Osteocyte (in vitro differentiated cells): ENCODE data around the gene NRK. TPM values are rescaled to one million over a fixed set of nuclear protein-coding genes. Genes with fewer than 3 reads are reported as not detected.
"Not testable (repeated sequence)": the region's sequence is repeated elsewhere in the genome, so short reads cannot be mapped to it uniquely, and the experiment has no call there.

ENCODE experiments used
- DNase-seq: peaks from one replicate; pipeline ENCODE4 v3.0.0; 2021; ENCODE audit warnings: mixed read lengths; ENCODE audit not compliant: unreplicated experiment; ENCODE audit errors: extremely low spot score
- H3K27ac Mint-ChIP-seq: one replicate; pipeline ENCODE4 v1.8.0; 2021; ENCODE audit warnings: mild to moderate bottlenecking, mixed read lengths; ENCODE audit not compliant: unreplicated experiment
- H3K27me3 Mint-ChIP-seq: one replicate; pipeline ENCODE4 v1.8.0; 2021; ENCODE audit warnings: mixed read lengths; ENCODE audit not compliant: unreplicated experiment
- H3K36me3 Mint-ChIP-seq: one replicate; pipeline ENCODE4 v1.8.0; 2021; ENCODE audit warnings: mixed read lengths; ENCODE audit not compliant: unreplicated experiment
- H3K4me1 Mint-ChIP-seq: one replicate; pipeline ENCODE4 v1.8.0; 2021; ENCODE audit warnings: mixed read lengths; ENCODE audit not compliant: unreplicated experiment
- H3K4me3 Mint-ChIP-seq: one replicate; pipeline ENCODE4 v1.8.0; 2021; ENCODE audit warnings: mild to moderate bottlenecking, moderate library complexity, mixed read lengths; ENCODE audit not compliant: unreplicated experiment
- H3K9me3 Mint-ChIP-seq: one replicate; pipeline ENCODE4 v1.8.0; 2021; ENCODE audit warnings: mixed read lengths; ENCODE audit not compliant: unreplicated experiment
- long read RNA-seq: library from polyadenylated mRNA; unstranded; transcript quantifications from one replicate; pipeline ENCODE4 v2.0.0, GENCODE V29; 2021
- total RNA-seq: library from RNA; stranded (reverse); gene quantifications from 2 replicates; pipeline ENCODE4 v1.2.1, GENCODE V29; 2021
- TF ChIP-seq, protein P1 (sequence below): fragments of 200-600 bp; sonication (generic); IDR thresholded peaks from 2 replicates; pipeline ENCODE4 v1.5.0; 2021; ENCODE audit warnings: antibody characterized with exemption, mild to moderate bottlenecking, moderate library complexity

NRK gene, protein sequence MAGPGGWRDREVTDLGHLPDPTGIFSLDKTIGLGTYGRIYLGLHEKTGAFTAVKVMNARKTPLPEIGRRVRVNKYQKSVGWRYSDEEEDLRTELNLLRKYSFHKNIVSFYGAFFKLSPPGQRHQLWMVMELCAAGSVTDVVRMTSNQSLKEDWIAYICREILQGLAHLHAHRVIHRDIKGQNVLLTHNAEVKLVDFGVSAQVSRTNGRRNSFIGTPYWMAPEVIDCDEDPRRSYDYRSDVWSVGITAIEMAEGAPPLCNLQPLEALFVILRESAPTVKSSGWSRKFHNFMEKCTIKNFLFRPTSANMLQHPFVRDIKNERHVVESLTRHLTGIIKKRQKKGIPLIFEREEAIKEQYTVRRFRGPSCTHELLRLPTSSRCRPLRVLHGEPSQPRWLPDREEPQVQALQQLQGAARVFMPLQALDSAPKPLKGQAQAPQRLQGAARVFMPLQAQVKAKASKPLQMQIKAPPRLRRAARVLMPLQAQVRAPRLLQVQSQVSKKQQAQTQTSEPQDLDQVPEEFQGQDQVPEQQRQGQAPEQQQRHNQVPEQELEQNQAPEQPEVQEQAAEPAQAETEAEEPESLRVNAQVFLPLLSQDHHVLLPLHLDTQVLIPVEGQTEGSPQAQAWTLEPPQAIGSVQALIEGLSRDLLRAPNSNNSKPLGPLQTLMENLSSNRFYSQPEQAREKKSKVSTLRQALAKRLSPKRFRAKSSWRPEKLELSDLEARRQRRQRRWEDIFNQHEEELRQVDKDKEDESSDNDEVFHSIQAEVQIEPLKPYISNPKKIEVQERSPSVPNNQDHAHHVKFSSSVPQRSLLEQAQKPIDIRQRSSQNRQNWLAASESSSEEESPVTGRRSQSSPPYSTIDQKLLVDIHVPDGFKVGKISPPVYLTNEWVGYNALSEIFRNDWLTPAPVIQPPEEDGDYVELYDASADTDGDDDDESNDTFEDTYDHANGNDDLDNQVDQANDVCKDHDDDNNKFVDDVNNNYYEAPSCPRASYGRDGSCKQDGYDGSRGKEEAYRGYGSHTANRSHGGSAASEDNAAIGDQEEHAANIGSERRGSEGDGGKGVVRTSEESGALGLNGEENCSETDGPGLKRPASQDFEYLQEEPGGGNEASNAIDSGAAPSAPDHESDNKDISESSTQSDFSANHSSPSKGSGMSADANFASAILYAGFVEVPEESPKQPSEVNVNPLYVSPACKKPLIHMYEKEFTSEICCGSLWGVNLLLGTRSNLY (N-terminal part only)
- 5.5 and 5.6 TPM in 2 replicates for total RNA-seq
- long read RNA-seq, partial matches to known transcripts = 8 of 10 reads
- long read RNA-seq, other reads (novel, unspliced or antisense) = 2 of 10 reads

DNA sequence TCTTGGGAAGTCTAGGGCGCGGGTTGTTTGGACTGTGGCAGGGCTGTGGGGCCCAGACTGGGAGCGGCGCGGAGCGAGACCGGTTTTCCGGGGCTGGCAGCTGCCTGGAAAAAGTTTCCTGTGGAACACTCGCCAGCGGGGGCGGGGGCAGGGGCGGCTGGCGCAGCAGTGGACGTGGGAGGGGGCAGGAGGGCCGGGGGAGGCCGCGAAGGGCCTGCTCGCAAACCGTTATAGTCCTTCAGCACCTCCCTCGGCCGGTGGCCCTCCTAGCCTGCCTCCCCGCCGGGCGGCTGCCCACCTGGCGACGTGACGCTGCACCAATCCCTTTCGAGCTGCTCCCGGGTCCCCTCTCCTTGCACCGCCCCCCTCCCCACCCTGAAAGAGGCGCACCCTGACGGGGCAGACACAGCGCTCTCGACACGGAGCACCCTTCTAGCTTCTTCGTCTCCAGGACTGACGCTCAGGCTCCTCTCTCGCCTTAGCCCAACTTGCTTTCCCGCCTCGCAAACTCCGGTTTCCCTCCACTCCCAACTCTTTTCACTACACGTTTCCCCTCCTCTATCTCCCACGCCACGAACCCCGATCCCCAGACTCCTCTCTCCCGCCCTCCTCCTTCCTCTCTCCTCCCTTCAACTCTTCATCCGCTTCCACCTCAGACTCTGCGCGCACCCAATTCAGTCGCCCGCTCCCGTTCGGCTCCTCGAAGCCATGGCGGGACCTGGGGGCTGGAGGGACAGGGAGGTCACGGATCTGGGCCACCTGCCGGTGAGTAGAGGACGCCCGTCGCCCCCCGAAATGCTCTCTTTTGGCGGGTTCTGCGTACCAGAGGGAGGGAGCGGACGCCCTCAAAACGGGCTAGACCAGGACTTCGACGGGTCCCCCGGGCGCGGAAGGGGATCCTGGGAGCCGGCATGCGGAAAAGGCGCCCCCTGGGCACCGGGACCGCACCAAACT, at the start of gene NRK:
Gene NRK (plus strand): TSS at position 402 of the 954 bp plus-strand sequence. CDS start 307 bp downstream, at position 709.
- H3K9me3 Mint-ChIP-seq = no peaks in the 10 kb centered on the region
- peak within 1 kb of the TSS; percentile 76 for H3K4me3 Mint-ChIP-seq
- H3K27ac Mint-ChIP-seq = peak within 1 kb of the TSS; percentile 73
- H3K36me3 Mint-ChIP-seq = no peaks in the 10 kb centered on the region
- DNase-seq = peak; percentile 84
- H3K27me3 Mint-ChIP-seq = no peaks in the 10 kb centered on the region
- peaks cover 14% of the 10 kb centered on the region for H3K4me1 Mint-ChIP-seq
- TF ChIP-seq, protein P1, sequence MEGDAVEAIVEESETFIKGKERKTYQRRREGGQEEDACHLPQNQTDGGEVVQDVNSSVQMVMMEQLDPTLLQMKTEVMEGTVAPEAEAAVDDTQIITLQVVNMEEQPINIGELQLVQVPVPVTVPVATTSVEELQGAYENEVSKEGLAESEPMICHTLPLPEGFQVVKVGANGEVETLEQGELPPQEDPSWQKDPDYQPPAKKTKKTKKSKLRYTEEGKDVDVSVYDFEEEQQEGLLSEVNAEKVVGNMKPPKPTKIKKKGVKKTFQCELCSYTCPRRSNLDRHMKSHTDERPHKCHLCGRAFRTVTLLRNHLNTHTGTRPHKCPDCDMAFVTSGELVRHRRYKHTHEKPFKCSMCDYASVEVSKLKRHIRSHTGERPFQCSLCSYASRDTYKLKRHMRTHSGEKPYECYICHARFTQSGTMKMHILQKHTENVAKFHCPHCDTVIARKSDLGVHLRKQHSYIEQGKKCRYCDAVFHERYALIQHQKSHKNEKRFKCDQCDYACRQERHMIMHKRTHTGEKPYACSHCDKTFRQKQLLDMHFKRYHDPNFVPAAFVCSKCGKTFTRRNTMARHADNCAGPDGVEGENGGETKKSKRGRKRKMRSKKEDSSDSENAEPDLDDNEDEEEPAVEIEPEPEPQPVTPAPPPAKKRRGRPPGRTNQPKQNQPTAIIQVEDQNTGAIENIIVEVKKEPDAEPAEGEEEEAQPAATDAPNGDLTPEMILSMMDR = peak; percentile 34

DNA sequence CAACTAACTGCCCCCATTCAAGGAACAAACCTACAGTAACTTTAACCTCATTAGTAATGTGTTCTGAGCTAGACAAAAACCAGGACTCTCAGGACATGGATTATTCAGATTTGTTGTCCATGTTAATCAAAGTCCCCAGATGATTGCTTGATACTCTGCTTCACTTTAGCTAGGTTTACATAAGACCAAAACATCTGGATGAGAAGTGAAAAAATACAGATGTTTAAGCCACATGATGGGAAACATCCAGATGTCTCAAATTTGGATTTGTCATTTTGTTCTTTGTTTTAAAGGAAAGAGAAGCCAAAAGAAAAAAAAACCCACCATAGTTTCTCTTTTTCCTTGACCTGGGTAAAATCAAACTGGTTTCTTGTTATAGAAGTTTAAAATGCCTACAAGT, 48.5 kb upstream of the NRK start:
- TF ChIP-seq, protein P1 = no peak
- Mint-ChIP-seq H3K36me3 (no peaks in the 10 kb centered on the region), H3K27me3 (no peaks in the 10 kb centered on the region), H3K9me3 (no peaks in the 10 kb centered on the region), H3K4me3 (no peak overlapping the region), H3K4me1 (peaks cover 7% of the 10 kb centered on the region), H3K27ac (no peak overlapping the region)
- DNase-seq = no peak

DNA sequence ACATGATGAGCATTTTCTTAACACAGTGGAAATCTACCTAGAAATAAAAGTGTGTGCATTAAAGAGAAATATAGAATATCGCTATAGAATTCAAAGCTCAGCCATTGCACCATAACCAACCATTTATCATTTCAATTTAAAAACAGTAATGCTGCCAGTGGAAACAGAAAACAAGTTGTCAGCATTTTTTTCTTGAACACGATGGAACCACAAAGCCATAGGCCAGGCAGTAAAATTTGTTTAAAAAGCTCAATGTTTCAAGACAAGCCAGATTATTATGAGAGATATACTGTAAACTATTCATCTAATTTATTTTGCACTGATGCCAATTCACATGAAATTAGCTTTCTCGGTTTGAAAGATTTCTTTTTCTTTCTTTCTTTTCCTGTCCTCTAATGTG, 46.7 kb upstream of the NRK start:
- Mint-ChIP-seq H3K36me3 (no peaks in the 10 kb centered on the region), H3K4me3 (no peak overlapping the region), H3K27me3 (no peaks in the 10 kb centered on the region), H3K4me1 (peaks cover 9% of the 10 kb centered on the region), H3K9me3 (no peaks in the 10 kb centered on the region), H3K27ac (no peak overlapping the region)
- TF ChIP-seq, protein P1 = no peak
- no peak for DNase-seq

DNA sequence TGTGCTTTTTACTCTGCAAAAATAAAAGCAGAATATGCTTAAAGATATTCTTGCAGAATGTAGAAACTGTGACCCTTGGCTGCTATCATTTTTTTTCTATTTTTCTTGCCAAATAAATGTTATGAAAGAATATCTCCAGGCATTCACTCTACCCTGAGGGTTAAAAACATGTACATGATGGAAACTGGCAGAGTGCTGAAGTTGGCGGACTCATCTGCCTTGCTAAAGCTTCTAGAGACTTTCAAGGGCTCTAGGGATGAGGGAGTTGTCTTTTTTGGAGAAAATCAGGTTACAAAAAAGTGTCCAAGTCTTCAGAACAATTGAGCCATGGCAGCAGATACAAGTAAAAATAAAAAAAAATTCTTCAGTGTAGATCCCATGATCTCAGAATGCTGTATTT, 40.5 kb upstream of the NRK start:
- Mint-ChIP-seq H3K27me3 (no peaks in the 10 kb centered on the region), H3K36me3 (no peaks in the 10 kb centered on the region), H3K9me3 (peaks cover 4% of the 10 kb centered on the region), H3K4me3 (no peak overlapping the region), H3K27ac (no peak overlapping the region), H3K4me1 (peaks cover 18% of the 10 kb centered on the region)
- no peak for DNase-seq
- TF ChIP-seq, protein P1 = no peak

DNA sequence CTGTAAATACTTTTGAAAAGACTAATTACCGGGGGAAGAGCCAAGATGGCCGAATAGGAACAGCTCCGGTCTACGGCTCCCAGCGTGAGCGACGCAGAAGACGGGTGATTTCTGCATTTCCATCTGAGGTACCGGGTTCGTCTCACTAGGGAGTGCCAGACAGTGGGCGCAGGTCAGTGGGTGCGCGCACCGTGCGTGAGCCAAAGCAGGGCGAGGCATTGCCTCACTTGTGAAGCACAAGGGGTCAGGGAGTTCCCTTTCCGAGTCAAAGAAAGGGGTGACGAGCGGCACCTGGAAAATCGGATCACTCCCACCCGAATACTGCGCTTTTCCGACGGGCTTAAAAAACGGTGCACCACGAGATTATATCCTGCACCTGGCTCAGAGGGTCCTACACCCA, 25.5 kb upstream of the NRK start:
- not testable (repeated sequence) for H3K9me3 Mint-ChIP-seq, H3K27me3 Mint-ChIP-seq, H3K4me1 Mint-ChIP-seq, DNase-seq, H3K36me3 Mint-ChIP-seq
- Mint-ChIP-seq H3K27ac (peak overlapping the region; percentile 89), H3K4me3 (peak overlapping the region; percentile 84)
